GM12873 (cell line): ENCODE data around the gene VILL.

Experiments
- CTCF ChIP-seq: IDR thresholded peaks from 2 replicates; pipeline ENCODE4 v1.5.1; 2012; ENCODE audit warnings: low read depth, mild to moderate bottlenecking, moderate library complexity, low read length, control low read depth; ENCODE audit not compliant: insufficient read depth; ENCODE audit errors: missing control alignments

Gene VILL

GRCh38 chr3:38040401-38040800, 49.8 kb downstream of the VILL start:
- TF ChIP-seq CTCF, result no peak

- TF ChIP-seq CTCF, result no peak
Measured at GRCh38 chr3:38043486-38043885, 52.9 kb downstream of the VILL start.

- no peak for TF ChIP-seq CTCF
Measured at GRCh38 chr3:38046027-38046426, 55.4 kb downstream of the VILL start.

DNA sequence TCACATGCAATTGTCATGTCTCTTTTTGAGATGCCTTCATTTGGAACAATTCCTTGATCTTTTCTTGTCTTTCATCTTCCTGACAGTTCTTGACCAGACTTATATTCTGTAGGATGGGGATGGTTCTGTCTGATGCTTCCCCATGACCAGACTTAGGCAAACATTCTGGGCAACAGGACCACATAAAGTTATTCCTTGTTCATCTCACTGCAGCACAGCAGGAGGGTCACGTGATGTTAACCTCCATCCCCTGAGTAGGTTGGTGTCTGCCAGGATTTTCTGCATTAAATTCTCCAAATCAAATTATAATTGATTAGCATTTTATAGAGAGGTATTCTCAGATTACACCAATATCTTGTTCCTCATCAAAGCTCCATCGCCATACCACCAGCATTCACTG, 56.2 kb downstream of the VILL start:
- no peak for TF ChIP-seq CTCF

DNA sequence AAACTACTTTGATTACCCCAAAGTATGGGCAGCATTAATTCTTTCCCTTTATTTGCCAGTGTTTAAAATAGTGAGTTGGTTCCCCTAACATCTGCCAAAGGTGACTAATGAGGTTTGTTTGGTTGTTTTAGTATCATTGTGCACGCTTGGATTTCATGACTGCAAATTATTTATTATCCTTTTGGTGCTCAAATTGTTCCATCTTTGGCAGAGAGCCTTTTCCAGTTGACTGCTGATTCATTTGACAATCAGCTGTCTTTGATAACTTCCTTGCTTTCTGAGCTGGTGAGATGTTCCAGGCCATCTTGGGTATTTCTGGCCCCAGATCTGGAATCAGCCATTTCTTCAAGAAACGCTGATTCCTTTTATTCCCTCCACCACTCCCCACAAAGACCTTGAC, 57.3 kb downstream of the VILL start:
- no peak for TF ChIP-seq CTCF

GRCh38 chr3:38049358-38050126, 59.0 kb downstream of the VILL start:
- no peak for TF ChIP-seq CTCF

DNA sequence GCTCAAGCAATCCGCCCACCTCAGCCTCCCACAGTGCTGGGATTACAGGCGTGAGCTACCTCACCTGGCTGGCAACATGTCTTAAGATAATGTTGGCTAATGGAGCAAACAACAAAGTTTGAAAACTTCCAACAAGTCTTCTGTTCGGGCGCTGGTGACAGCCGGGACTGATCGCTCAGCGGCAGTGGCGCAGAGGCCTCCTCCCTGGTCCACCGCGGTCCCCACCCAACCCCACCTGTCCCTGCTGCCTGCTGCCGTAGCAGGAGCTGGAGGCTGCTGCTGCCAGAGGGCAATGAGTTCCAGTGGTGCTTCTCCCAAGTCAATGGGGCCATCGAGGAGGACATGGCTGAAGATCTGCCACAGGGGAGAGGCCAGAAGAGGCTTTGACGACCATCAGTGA, 60.5 kb downstream of the VILL start:
- no peak for TF ChIP-seq CTCF
